GM23248 (cell line): ENCODE measurements around the gene RBPJ.

ENCODE experiments used
- EZH2 ChIP-seq: fragments of 200-600 bp; sonication (generic); IDR thresholded peaks from 2 replicates; pipeline ENCODE4 v1.6.1; 2018; ENCODE audit warnings: antibody characterized with exemption, mild to moderate bottlenecking; ENCODE audit not compliant: insufficient read depth, poor library complexity, severe bottlenecking
- EZH2phosphoT487 ChIP-seq: fragments of 200-600 bp; sonication (generic); IDR thresholded peaks from 2 replicates; pipeline ENCODE4 v1.6.1; 2018; ENCODE audit warnings: antibody characterized with exemption, moderate library complexity, mild to moderate bottlenecking, low read depth; ENCODE audit not compliant: insufficient read depth

GRCh38 chr4:26287756-26288155 lies 33.1 kb upstream of the RBPJ start:
- TF ChIP-seq EZH2 (no peak), EZH2phosphoT487 (no peak)
